ENCODE measurements around the gene ALDH6A1.

ALDH6A1 gene

GRCh38 chr14:74049876-74050495, 34.3 kb downstream of the ALDH6A1 start:
- TF ChIP-seq CTCF (IDR thresholded peaks at IDR 0.05; ENCODE audit: insufficient read depth, low read length, poor library complexity, severe bottlenecking) = no peak
- TF ChIP-seq EZH2phosphoT487 (conservative IDR thresholded peaks at IDR 0.05; ENCODE audit: low read length) = no peak
- H4K20me1 ChIP-seq (ENCODE audit: low read depth, low read length) = no peaks in the 10 kb centered on the region
- H3K9me3 ChIP-seq (ENCODE audit: insufficient read depth, low read length) = no peaks in the 10 kb centered on the region
- no peak overlapping the region for H3K4me2 ChIP-seq (ENCODE audit: low read depth, low read length, poor library complexity, severe bottlenecking)
- H3K9ac ChIP-seq (ENCODE audit: low read length) = no peak overlapping the region
- no peaks in the 10 kb centered on the region for H3K27me3 ChIP-seq (ENCODE audit: low read length)
- H3K9me2 ChIP-seq (replicated peaks; ENCODE audit: insufficient read depth, low read length) = no peaks in the 10 kb centered on the region
- H3F3A ChIP-seq (ENCODE audit: insufficient read depth) = no peaks in the 10 kb centered on the region
- H3K36me3 ChIP-seq (ENCODE audit: low read length) = no peaks in the 10 kb centered on the region
- no peaks in the 10 kb centered on the region for H3K79me2 ChIP-seq (ENCODE audit: insufficient read depth, low read length)
- H3K4me3 ChIP-seq (ENCODE audit: insufficient read depth, low read length, poor library complexity, severe bottlenecking) = no peak overlapping the region
- no peak overlapping the region for H3K27ac ChIP-seq (ENCODE audit: low read depth, low read length)
- no peak overlapping the region for H2AFZ ChIP-seq (ENCODE audit: low read depth, low read length, severe bottlenecking)

DNA sequence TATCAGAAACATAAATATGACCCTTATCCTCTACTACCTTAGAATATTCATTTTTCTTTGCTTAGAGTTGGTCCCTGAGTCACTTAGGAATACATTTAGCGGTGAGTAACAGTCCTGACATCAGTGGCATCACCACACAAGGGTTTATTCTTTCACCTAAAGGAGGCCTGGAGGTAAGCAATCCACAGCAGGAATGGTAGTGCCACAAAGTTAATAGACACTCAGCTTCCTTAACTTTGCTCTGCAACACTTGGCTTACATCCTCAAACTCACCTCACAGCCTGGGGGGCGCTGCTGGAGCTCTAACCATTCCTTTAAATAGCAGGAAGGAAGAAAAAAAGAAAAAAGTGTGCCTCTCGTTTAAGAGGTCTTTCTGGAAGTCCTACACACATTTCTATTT, 36.0 kb downstream of the ALDH6A1 start:
- no peak overlapping the region for H3K9ac ChIP-seq (ENCODE audit: low read length)
- H3K4me3 ChIP-seq (ENCODE audit: insufficient read depth, low read length, poor library complexity, severe bottlenecking) = no peak overlapping the region
- no peak for TF ChIP-seq EZH2phosphoT487 (conservative IDR thresholded peaks at IDR 0.05; ENCODE audit: low read length)
- TF ChIP-seq CTCF (IDR thresholded peaks at IDR 0.05; ENCODE audit: insufficient read depth, low read length, poor library complexity, severe bottlenecking) = no peak
- H2AFZ ChIP-seq (ENCODE audit: low read depth, low read length, severe bottlenecking) = no peak overlapping the region
- no peak overlapping the region for H3K27ac ChIP-seq (ENCODE audit: low read depth, low read length)
- no peaks in the 10 kb centered on the region for H3K27me3 ChIP-seq (ENCODE audit: low read length)
- no peak overlapping the region for H3K4me2 ChIP-seq (ENCODE audit: low read depth, low read length, poor library complexity, severe bottlenecking)
- no peaks in the 10 kb centered on the region for H4K20me1 ChIP-seq (ENCODE audit: low read depth, low read length)
- no peaks in the 10 kb centered on the region for H3K79me2 ChIP-seq (ENCODE audit: insufficient read depth, low read length)
- no peaks in the 10 kb centered on the region for H3F3A ChIP-seq (ENCODE audit: insufficient read depth)
- H3K36me3 ChIP-seq (ENCODE audit: low read length) = no peaks in the 10 kb centered on the region
- no peaks in the 10 kb centered on the region for H3K9me2 ChIP-seq (replicated peaks; ENCODE audit: insufficient read depth, low read length)
- no peaks in the 10 kb centered on the region for H3K9me3 ChIP-seq (ENCODE audit: insufficient read depth, low read length)

- TF ChIP-seq CTCF (IDR thresholded peaks at IDR 0.05; ENCODE audit: insufficient read depth, low read length, poor library complexity, severe bottlenecking) = no peak
- no peak for TF ChIP-seq EZH2phosphoT487 (conservative IDR thresholded peaks at IDR 0.05; ENCODE audit: low read length)
- no peak overlapping the region for H3K4me2 ChIP-seq (ENCODE audit: low read depth, low read length, poor library complexity, severe bottlenecking)
- no peak overlapping the region for H3K9ac ChIP-seq (ENCODE audit: low read length)
- H3K36me3 ChIP-seq (ENCODE audit: low read length) = no peaks in the 10 kb centered on the region
- H2AFZ ChIP-seq (ENCODE audit: low read depth, low read length, severe bottlenecking) = no peak overlapping the region
- H3K27me3 ChIP-seq (ENCODE audit: low read length) = no peaks in the 10 kb centered on the region
- no peak overlapping the region for H3K4me3 ChIP-seq (ENCODE audit: insufficient read depth, low read length, poor library complexity, severe bottlenecking)
- H3K9me3 ChIP-seq (ENCODE audit: insufficient read depth, low read length) = no peaks in the 10 kb centered on the region
- no peaks in the 10 kb centered on the region for H3F3A ChIP-seq (ENCODE audit: insufficient read depth)
- H3K79me2 ChIP-seq (ENCODE audit: insufficient read depth, low read length) = no peaks in the 10 kb centered on the region
- no peaks in the 10 kb centered on the region for H4K20me1 ChIP-seq (ENCODE audit: low read depth, low read length)
- H3K27ac ChIP-seq (ENCODE audit: low read depth, low read length) = no peak overlapping the region
- no peaks in the 10 kb centered on the region for H3K9me2 ChIP-seq (replicated peaks; ENCODE audit: insufficient read depth, low read length)
Observed at GRCh38 chr14:74045522-74045921, 38.7 kb downstream of the ALDH6A1 start.
